DMS79 treated with DMSO at 0.1 percent for 48 hours (cell line): Measurements from ENCODE around the gene IFITM10.

ENCODE experiments used
- DNase-seq: peaks from one replicate; lab custom pipeline; 2025; lab: John Stamatoyannopoulos, UW

The IFITM10 gene

DNA sequence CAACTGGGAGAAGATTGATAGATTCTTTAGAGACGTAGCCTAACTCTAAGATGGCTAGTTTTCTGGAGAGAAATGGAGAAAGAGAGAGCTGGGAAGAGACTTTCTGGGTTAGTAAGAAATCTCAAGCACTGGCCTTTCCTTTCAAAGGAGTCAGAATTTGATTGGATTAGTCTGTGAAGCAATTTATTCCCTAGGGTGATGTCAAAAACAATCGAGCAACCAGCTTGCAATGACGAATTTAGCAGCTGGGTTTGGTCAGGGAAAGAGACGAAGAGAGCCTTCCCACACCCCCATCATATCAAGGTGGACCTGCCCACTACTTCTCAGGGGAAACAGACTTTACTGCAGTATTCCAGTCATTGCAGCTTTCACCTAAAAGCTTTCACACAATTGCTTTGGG lies 42.6 kb downstream of the IFITM10 start:
- no peak for DNase-seq

GRCh38 chr11:1706634-1707400 lies 43.6 kb downstream of the IFITM10 start:
- DNase-seq, result no peak

DNA sequence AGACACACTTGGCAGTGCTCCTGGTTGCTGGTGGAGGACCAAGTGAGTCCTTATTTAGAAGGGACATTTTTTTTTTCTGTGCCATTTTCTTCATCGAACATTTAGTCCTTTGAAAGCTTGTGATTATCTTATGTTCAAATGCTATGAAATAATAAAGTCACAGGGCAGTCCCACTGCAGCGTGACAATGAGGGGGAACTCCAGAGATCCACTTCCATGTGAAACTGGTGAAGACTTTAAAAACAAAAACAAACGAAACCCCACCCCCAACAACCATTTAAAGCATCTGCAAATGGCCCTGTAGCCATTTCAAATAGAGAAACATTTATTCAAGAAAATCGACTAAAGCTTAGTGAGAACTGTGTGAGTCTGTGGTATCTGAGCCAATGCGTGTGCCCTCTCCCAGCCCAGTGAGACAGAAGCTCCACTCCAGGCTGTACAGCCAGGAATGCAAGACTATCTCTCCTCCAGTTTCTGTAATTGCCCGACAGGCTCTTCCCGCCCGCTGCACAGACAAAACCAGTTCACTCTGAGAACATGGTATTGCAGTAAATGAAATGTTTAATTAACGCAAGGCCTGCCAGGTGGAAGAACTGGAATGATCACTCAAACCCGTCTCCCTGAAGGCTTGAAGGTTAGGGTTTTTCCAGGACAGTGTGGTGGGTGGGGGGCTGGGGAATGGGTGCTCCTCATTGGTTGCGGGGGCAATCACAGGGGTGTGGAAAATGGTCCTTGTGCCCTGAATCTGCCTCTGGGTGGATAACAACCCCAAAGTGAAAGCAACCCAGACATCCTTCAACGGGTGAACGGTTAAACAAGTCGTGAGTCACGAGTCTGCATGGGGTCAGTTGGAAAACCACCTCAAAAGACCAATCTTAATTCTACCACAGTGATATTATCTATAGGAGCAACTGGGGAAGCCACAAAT lies 45.0 kb downstream of the IFITM10 start:
- no peak for DNase-seq

GRCh38 chr11:1703146-1703545 lies 47.2 kb downstream of the IFITM10 start:
- no peak for DNase-seq

DNA sequence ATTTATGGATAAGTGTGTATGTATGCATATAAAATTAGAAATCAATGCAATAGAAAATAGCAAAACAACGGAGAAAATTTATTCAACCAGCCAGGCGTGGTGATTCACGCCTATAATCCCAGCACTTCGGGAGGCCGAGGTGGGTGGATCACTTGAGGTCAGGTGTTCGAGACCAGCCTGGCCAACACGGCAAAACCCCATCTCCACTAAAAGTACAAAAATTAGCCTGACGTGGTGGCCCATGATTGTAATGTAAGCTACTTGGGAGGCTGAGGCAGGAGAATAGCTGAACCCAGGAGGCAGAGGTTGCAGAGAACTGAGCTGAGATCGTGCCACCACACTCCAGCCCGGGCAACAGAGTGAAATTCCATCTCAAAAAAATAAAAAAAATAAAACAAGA lies 47.9 kb downstream of the IFITM10 start:
- no peak for DNase-seq

- no peak for DNase-seq
Observed at GRCh38 chr11:1701091-1701807, 49.1 kb downstream of the IFITM10 start.

DNA sequence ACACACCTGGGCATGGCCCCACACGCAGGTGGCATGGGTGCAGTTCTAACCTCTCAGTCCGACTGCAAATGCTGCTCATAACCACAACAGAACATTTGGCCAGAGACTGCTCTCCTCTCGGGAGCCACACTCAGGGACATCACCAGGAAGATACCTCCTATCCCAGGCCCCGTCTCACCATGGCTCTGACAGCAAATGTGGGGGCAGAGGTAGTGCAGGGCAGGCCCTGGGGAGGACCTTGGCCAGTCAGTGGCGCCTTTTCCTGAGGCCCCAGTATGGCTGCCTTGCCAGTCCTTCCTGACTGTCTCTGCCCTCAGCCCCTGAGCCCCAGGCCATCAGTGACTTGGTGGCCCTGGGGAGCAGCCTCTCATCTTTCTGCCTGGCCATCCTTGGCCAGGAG lies 50.6 kb downstream of the IFITM10 start:
- DNase-seq, result no peak

GRCh38 chr11:1696608-1697570 lies 53.5 kb downstream of the IFITM10 start, which contains the start of gene KRTAP5-6:
Gene KRTAP5-6 (plus strand): TSS chr11:1697195. CDS start chr11:1697246, 51 bp downstream.
- DNase-seq, result no peak

GRCh38 chr11:1695548-1696108 lies 54.8 kb downstream of the IFITM10 start:
- DNase-seq, result no peak

- no peak for DNase-seq
Observed at GRCh38 chr11:1694846-1695547, 55.4 kb downstream of the IFITM10 start.

DNA sequence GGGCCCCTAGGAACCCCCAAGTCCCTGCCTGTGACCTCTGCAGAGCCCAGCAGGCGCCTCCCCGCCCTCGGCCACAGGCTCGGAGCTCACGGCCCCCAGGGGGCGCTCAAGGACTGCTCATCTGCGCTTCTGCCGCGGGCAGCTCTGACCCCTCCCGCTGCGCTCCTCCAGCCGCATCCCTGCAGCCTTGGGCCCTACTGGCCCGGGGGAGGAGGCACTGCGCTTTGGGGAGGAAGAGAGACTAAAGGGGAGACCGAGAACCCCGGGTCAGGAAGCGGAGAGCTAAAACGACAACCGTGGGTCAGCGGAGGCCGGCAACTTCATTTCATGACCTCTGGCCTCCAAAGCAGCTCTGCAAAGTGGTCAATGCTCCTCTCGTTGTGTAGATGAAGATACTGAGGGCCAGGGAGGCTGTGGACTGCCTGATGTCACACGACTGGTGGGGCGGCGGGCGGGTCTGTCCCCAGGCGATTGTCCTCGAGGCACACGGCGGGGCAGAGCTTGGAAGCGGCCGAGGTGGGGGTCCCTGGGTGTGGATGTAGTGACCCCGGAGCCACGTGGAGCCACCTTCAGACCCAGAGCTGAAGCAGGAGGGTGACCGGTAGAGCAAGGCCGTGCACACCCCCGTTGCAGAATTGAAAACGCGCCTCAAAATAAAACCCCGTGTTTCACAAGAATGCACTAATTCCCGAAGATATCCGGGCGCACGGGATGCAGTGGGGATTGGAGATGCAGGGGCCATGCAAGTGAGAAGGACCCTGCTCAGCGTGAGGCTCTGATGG lies 56.1 kb downstream of the IFITM10 start:
- peak; percentile 23 for DNase-seq

DNA sequence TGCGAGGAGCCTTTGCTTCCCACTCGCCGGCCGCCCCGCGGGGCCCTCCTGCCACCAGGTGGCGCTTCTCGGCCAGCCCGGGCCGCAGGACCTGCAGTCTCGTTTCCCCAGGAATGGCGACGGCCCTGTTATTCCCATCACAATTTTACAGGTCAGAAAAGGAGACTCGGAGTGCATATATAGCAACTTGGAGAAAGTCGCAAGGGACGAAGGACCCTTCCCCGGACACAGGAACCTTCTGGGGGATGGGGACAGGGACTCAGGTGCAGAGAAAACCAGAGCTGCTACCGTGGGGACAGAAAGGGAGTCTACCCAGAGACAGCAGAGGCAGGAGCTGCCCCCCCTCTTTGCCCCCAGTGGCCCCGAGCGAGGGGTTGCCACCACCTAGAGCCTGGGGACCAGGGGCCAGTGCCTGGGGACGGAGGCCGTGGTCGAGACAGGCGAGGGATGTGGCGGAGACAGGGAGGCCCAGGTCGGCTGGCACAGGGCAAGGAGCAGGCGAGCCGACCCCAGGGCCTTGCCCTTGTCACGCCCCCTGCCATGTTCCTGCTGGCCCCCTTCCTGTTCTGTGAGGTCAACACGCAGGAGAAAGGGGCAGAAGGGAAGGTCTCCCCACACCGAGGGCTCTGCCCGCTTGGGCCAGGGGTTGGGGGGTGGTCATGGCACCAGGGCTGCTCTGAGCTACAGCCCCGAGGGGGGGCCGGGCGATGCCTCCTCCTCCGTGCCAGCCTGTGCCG lies 56.9 kb downstream of the IFITM10 start:
- DNase-seq, result peak; percentile 39

DNA sequence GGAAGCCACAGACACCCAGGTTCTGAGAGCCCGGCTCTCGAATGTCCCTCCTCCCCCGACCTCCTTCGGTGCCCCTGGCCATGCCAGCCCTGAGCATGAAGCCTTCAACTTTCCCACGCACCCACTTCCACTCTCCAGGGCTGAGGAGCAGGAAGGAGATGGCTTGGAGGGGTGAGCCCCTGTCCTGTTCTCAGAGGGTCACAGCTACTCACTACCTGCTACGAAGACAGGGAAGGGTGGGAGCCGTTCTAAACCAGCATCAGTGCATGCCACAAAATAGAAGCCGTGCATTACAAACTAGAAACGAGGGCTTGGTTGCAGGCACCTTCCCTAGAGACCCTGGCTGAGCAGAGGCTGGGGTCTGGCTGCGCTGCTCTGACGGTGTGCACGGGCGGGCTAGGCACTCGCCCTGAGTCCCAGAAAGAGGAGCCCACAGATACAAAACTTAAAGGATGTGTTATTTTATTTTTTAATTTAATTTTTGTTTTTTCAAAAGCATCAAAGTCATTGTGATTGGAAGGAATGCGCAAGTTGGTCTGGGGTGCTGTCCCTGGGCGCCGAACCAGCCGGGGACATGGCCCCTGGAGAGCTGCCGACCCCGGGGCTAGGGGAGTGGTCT lies 57.6 kb downstream of the IFITM10 start:
- DNase-seq, result no peak

GRCh38 chr11:1691878-1692707 lies 58.3 kb downstream of the IFITM10 start:
- DNase-seq, result no peak

GRCh38 chr11:1691026-1691877 lies 59.1 kb downstream of the IFITM10 start:
- DNase-seq, result no peak
